GM19468 (cell line): ENCODE measurements around the gene SNTA1.
"Not testable (repeated sequence)": the region's sequence is repeated elsewhere in the genome, so short reads cannot be mapped to it uniquely, and the experiment has no call there.

Experiments used
- ATAC-seq: cut with Tn5 transposase; IDR thresholded peaks from one replicate; pipeline ENCODE4 v1.9.1; 2021; ENCODE audit warnings: mild to moderate bottlenecking, moderate library complexity, moderate number of reproducible peaks; ENCODE audit not compliant: unreplicated experiment; ENCODE audit errors: extremely low read depth

SNTA1 gene

GRCh38 chr20:33470457-33470856, 26.9 kb upstream of the SNTA1 start:
- ATAC-seq: no peak

- no peak for ATAC-seq
Measured at GRCh38 chr20:33466303-33466646, 22.7 kb upstream of the SNTA1 start.

DNA sequence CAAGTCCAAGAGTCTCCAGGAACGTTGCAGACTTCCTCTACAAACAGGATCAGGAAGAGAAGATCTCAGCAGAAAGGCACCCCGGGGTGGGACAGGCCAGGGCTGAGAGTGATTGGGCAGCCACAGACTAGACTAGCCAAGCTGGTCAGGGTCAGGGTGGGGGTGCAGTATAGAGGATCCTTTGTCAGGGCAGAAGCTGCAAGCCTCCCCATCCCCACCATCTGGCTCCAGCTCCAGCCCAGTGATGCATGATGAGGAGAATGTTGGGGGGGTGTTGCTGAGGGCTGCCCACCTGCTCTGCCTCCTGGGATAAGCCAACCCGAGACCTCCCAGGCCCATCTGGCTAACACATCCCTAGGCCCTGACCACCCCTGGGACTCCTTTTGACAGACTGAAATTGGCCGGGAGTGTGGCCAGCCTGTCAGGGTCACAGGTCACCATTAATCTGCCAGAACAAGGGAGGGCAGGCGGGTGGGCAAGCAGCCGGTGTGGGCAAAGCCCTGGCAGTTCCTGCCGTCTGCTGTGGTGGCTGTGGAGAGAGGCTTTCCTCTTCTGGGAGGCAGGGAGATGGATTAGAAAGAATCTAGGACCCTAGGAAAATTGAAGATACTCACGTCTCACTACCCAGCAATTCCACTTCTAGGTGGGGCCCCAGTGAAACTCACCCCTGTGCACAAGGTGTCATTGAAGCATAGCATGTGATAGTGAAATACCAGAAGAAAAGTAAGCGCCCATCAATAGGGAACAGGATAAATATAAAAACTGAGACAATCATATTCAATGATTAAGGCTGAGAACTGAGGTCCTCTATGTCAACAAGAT, 22.1 kb upstream of the SNTA1 start:
- no peak for ATAC-seq

GRCh38 chr20:33464759-33465158, 21.2 kb upstream of the SNTA1 start:
- not testable (repeated sequence) for ATAC-seq

- no peak for ATAC-seq
Measured at GRCh38 chr20:33463332-33464101, 20.0 kb upstream of the SNTA1 start.

- ATAC-seq: no peak
Measured at GRCh38 chr20:33460711-33461110, 17.1 kb upstream of the SNTA1 start.

DNA sequence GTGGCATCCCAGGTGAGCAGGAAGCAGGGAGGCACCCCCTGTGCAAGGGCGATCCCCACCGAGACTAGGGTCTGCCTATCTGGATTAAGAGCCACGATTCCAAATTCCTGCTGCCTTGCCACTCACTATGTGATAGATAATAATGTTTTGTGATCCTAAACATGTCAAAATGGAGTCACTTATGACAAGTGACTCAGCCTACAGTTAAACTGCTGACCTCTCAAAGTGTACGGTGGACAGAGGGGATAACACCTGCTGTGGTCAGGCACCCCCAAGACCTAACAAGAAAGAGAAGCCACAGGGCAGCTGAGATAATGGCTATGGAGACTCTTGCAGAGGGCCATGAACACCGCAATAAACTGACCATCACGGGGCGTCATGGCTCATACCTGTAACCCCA, 16.0 kb upstream of the SNTA1 start:
- no peak for ATAC-seq

- not testable (repeated sequence) for ATAC-seq
Measured at GRCh38 chr20:33456916-33457642, 13.5 kb upstream of the SNTA1 start.

DNA sequence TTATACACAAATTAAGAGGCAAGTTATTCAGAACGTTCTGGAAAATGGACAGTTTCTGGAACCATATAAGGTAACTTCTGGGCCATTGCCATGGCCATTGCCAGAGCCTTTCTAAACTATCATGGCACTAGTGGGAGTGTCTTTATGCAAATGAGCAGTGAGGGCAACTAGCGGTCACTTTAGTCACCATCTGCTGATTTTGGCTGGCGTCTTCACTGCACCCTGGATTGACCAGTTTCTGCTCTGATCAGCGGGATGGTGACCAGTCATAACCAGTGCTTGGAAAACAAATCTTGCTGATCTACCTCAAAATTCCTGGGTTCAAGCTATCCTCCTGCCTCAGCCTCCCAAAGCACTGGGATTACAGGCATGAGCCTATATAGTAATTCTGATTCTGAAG, 7.3 kb upstream of the SNTA1 start:
- no peak for ATAC-seq

GRCh38 chr20:33445881-33446625, 2.5 kb upstream of the SNTA1 start:
- no peak for ATAC-seq

DNA sequence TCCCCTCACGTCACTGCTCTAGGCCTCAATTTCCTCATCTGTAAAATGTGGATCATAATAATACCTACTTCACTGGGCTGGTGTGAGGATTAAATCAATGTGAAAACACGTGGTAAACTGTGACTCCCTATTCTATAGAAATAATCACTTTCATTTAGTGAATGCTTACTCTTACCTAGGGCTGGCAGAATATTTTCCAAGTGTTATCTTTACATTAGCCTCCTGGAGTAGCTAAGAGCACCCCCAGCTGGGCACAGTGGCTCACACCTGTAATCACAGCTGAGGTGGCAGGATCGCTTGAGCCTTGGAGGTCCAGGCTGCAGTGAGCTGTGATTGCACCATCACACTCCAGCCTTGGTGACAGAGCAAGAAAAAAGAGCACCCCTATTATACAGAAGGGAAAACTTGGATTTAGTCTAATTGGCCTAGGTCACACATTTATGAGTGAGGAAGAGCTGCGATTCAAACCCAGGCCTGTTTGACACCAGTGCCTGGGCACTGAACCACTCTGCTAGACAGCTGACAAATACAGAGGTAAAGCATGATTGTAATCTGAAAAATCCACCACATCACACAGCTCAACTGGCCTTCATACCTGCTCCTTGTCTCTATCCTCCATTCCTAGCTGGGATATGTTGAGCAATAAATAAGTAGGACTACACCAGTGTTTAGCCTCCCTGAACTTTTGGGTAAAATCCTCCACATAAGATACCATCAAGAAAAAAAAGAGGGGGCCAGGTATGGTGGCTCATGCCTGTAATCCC, 1.4 kb upstream of the SNTA1 start:
- no peak for ATAC-seq

DNA sequence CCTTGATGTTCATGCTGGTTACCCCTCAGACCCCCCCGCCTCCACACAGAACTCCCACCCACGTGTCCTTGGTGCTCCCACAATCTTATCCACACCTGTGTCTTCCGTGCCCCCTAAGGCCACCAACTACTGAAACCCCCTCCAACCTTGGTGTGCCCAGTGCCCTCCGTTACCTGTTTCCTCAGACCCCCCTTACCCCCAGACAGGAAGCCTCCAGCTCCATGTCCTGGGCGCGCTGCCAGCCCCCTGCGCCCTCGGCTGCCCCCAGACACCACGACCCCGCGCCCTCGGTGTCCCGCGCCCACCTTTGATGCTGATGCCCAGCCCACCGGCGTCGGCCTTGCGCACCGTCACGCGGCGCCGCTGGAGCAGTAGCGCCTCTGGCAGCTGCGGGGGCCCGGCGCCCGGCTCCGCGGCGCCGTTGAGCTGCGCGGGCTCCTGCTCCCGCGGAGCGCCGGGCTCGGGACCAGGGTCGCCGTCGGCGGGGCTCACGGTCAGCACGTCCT, 504 bp downstream of the SNTA1 start:
- no peak for ATAC-seq

DNA sequence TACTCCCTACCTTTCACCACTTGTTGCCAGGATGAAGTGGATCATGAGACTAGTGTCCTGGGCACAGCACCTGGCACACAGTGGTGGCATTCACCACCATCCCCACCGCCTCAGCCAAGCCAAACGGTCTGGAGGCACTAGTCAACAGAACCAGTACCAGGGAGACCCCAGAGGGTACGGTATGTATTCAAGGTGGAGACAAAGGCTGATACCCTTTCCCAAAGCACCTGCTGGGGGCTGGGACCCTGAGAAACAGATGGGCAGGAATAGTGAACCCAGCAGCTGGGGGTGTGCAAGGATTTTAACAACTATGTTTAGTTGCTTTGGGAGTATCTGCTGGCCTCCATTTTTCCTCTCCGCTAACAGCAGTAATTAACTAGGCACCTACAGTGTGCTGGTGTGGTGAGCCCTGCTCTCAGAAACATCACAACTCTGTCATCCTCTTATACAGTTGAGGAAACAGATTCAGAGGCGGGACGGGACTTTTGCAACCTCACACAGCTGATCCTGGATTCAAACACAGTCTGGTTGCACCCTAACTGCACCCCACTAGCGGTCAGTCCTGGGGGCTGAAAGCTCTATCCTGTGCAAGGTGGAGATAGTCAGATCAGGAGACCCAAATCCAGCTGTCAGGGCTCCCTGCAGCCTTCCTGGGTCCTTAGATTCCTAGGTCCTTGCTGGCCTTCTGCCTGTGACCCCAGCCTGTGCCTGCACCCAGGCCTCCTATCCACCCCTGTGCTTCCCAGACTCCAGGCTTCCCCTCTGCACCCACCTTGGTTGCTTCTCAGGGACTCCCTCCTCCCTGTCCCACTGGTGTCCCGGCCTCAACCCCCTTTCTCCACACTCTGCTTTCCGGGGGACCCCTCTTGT, 1.2 kb downstream of the SNTA1 start:
- ATAC-seq: no peak

DNA sequence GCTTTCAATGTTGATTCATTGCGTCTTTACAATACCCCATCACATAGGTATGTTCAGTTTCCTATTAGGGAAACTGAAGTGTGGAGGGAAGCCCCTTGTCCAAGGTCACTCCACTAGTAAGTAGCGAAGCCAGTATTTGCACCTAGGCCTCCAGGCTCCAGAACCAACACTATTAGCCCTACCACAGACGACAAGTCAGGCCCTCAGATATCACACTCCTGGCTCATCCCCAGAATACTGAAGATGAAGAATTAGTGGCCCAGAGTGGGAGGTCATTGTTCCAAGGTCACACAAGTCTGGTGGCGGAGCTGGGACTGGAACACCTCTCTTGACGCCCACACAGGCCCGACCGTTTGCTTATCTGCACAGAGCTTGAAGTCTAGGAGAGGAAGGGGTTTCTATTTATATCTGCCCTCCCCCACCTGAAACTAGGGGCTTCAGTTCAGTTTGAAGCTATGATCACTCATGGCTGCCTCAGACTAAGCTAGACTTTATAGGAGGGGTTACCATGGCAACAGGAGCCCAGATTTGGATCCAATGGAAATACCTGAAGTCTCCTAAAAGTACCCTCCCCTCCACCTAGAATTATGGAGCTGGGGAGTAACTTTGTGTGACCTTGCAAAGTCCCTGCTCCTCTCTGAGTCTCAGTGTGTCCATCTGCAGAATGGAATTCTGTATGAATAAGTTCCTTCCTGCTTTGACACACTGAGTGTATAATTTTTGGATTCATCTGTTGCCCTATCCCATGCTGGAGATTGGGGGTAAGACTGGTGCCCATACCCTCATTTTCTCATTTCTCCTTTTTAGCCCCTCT, 2.2 kb downstream of the SNTA1 start:
- no peak for ATAC-seq

- ATAC-seq: not testable (repeated sequence)
Measured at GRCh38 chr20:33440562-33440961, 3.0 kb downstream of the SNTA1 start.

- no peak for ATAC-seq
Measured at GRCh38 chr20:33438481-33438880, 5.1 kb downstream of the SNTA1 start.

GRCh38 chr20:33437141-33437911, 6.2 kb downstream of the SNTA1 start:
- ATAC-seq: no peak
